Measurements from ENCODE around the gene SLC10A2. TPM values are rescaled to one million over a fixed set of nuclear protein-coding genes. Genes with fewer than 3 reads are reported as not detected.

The SLC10A2 gene
- total and polyA plus RNA-seq, 2 of the 4 experiments (the other 2 are of a cell fraction): not detected

DNA sequence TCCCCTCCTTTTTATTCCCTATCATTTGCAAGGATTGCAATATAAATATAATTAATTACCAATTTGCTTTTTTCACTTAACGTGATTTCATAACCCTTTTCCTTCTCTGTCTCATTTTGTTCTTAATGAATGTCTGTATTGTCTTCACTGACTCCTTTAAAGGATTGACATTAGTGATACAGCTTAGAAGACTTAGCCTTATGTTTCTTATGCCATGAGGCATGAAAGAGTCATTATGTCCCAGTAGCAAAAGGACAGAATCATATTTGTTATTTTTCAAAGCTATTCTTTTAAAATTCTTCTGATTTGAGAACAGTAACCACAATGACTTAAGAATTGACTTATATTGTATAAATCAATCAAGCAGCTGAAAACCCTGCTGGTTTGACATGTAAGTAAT is 26.2 kb downstream of the SLC10A2 start:
- Histone ChIP-seq H2BK15ac (ENCODE audit: low read depth, low read length) (no peak overlapping the region), H3K27ac (ENCODE audit: insufficient read depth, low read length) (no peak overlapping the region), H3K9me1 (ENCODE audit: insufficient read depth, low read length) (no peaks in the 10 kb centered on the region), H3K14ac (replicated peaks; ENCODE audit: low read depth, low read length) (no peak overlapping the region), H2AFZ (replicated peaks; ENCODE audit: low read length, poor library complexity) (no peak overlapping the region), H3K4me3 (ENCODE audit: insufficient read depth, low read depth, low read length) (no peak overlapping the region), H3K27me3 (ENCODE audit: control insufficient read depth, insufficient read depth, low read length) (no peaks in the 10 kb centered on the region), H3K56ac (ENCODE audit: extremely low read depth, insufficient read depth, low read length) (no peak overlapping the region), H3K18ac (ENCODE audit: low read depth, low read length) (no peak overlapping the region), H2BK5ac (ENCODE audit: low read depth, low read length, poor library complexity, severe bottlenecking) (no peak overlapping the region), H3K36me3 (ENCODE audit: control insufficient read depth, insufficient read depth, low read length) (no peaks in the 10 kb centered on the region), H3K79me1 (ENCODE audit: low read depth in 1 of 2, low read length in 2 of 2) (no peaks in the 10 kb centered on the region), H3K4me1 (ENCODE audit: control insufficient read depth, insufficient read depth, low read length) (no peaks in the 10 kb centered on the region), H2BK20ac (ENCODE audit: low read depth, low read length) (no peak overlapping the region), H3K4ac (ENCODE audit: low read depth, low read length) (no peak overlapping the region), H2AK9ac (replicated peaks; ENCODE audit: low read depth, low read length, poor library complexity) (no peak overlapping the region), H2AK5ac (ENCODE audit: low read depth, low read length) (no peak overlapping the region), H4K20me1 (ENCODE audit: insufficient read depth, low read length) (no peaks in the 10 kb centered on the region), H3K4me2 (ENCODE audit: low read depth, low read length) (no peak overlapping the region), H4K91ac (ENCODE audit: insufficient read depth, low read depth, low read length) (no peak overlapping the region), H3K9ac (ENCODE audit: low read depth, low read length) (no peak overlapping the region), H3K23ac (ENCODE audit: low read depth, low read length) (no peak overlapping the region), H4K8ac (ENCODE audit: low read depth in 2 of 2, low read length in 2 of 2) (no peak overlapping the region), H4K5ac (ENCODE audit: low read depth, low read length) (no peak overlapping the region), H3K9me3 (ENCODE audit: control insufficient read depth, insufficient read depth, low read length) (peaks cover 7% of the 10 kb centered on the region), H2BK120ac (ENCODE audit: low read depth, low read length) (no peak overlapping the region)
- no peak for ATAC-seq (ENCODE audit: low read depth)
- TF ChIP-seq POLR2A (IDR thresholded peaks at IDR 0.05; ENCODE audit: low read depth, low read length) (no peak), BHLHE40 (IDR thresholded peaks at IDR 0.05; ENCODE audit: low read depth, low read length) (no peak), CHD1 (IDR thresholded peaks at IDR 0.05; ENCODE audit: low read depth, low read length) (no peak), MAZ (IDR thresholded peaks at IDR 0.05; ENCODE audit: borderline replicate concordance, low read depth, low read length) (no peak), RCOR1 (IDR thresholded peaks at IDR 0.05; ENCODE audit: insufficient replicate concordance, low read length) (no peak), MAFK (IDR thresholded peaks at IDR 0.05; ENCODE audit: low read depth, low read length) (no peak), NFE2L2 (IDR thresholded peaks at IDR 0.05; ENCODE audit: low read depth, low read length) (no peak)
- TF ChIP-seq, protein P1, sequence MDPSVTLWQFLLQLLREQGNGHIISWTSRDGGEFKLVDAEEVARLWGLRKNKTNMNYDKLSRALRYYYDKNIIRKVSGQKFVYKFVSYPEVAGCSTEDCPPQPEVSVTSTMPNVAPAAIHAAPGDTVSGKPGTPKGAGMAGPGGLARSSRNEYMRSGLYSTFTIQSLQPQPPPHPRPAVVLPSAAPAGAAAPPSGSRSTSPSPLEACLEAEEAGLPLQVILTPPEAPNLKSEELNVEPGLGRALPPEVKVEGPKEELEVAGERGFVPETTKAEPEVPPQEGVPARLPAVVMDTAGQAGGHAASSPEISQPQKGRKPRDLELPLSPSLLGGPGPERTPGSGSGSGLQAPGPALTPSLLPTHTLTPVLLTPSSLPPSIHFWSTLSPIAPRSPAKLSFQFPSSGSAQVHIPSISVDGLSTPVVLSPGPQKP (IDR thresholded peaks at IDR 0.05; ENCODE audit: borderline replicate concordance, low read depth, low read length): no peak
- TF ChIP-seq, protein P2, sequence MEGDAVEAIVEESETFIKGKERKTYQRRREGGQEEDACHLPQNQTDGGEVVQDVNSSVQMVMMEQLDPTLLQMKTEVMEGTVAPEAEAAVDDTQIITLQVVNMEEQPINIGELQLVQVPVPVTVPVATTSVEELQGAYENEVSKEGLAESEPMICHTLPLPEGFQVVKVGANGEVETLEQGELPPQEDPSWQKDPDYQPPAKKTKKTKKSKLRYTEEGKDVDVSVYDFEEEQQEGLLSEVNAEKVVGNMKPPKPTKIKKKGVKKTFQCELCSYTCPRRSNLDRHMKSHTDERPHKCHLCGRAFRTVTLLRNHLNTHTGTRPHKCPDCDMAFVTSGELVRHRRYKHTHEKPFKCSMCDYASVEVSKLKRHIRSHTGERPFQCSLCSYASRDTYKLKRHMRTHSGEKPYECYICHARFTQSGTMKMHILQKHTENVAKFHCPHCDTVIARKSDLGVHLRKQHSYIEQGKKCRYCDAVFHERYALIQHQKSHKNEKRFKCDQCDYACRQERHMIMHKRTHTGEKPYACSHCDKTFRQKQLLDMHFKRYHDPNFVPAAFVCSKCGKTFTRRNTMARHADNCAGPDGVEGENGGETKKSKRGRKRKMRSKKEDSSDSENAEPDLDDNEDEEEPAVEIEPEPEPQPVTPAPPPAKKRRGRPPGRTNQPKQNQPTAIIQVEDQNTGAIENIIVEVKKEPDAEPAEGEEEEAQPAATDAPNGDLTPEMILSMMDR (conservative IDR thresholded peaks at IDR 0.05; ENCODE audit: low read depth, low read length): no peak
- no peak for DNase-seq
- intact Hi-C loops (cut with micrococcal nuclease) (no loop called here), in situ Hi-C loops (cut with MboI; ENCODE audit: low sequenced_read_pairs) (no loop called here), dilution Hi-C loops (cut with HindIII; ENCODE audit: low sequenced_read_pairs, unreplicated experiment) (no loop called here)
- WGBS, 2 experiments (ENCODE audit: extremely low coverage in 2 of 2, insufficient read length in 1 of 2): no CpG with 5 or more reads among the region's 1 CpG
- no TSS peak for BruUV-seq (replicated peaks)
- POLR2A ChIA-PET (ENCODE audit: unreplicated experiment): no interaction called here
- CTCF ChIA-PET: interaction anchor here (0.6 kb wide), 1 partner anchor 30 kb away, joined by 3 read pairs; no protein-coding TSS in a partner anchor

All from IMR-90 (cell line).